ENCODE results near the gene KCNJ6. TPM values are rescaled to one million over a fixed set of nuclear protein-coding genes. Genes with fewer than 3 reads are reported as not detected.

Gene KCNJ6
- total and polyA plus RNA-seq, 10 of the 15 experiments (the other 5 are each of a cell fraction or from before 2014, with no cell fraction given) = 0.03 to 0.07 (median 0.04) TPM; not detected in 7

DNA sequence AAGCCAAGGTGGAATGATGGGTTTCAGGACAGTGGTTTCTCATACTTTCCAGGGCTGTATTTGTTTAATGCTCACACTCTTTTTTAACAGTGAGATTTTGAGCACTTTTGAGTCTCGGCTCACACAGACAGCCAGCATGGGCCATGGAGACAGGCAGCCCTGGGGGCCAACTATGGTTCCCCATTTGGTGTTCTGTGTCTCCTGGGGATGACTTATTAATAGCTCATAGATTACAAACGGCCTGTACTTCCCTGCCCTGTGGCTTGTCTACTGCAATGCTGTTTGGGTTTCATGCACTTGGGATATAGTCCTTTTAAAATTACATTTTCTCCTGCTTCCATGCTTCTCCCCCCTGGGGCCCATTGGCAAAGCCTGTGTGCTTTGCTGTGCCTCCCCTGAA is 178.3 kb downstream of the KCNJ6 start (continued):
- TF ChIP-seq ETV6 (conservative IDR thresholded peaks at IDR 0.05 in 1 of 2, IDR thresholded peaks at IDR 0.05 in 1 of 2; ENCODE audit: borderline replicate concordance in 1 of 2, low read depth in 1 of 2) (no peak), RAD51 (IDR thresholded peaks at IDR 0.05) (no peak)
- TF ChIP-seq, protein P1, sequence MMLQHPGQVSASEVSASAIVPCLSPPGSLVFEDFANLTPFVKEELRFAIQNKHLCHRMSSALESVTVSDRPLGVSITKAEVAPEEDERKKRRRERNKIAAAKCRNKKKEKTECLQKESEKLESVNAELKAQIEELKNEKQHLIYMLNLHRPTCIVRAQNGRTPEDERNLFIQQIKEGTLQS (IDR thresholded peaks at IDR 0.05; ENCODE audit: borderline replicate concordance, extremely low read depth, low read depth, low read length) = no peak

- FAIRE-seq = no peak
- no peak overlapping the region for H3K9ac ChIP-seq (ENCODE audit: control insufficient read depth, insufficient read depth, low read length)
- no peaks in the 10 kb centered on the region for H3K4me1 ChIP-seq (ENCODE audit: control insufficient read depth, insufficient read depth, low read length)
- DNase-seq (ENCODE audit: low read depth, low spot score) = no peak
- POLR2A ChIA-PET = no interaction called here
- no peaks in the 10 kb centered on the region for H3K79me2 ChIP-seq (ENCODE audit: control insufficient read depth, insufficient read depth, low read length)
- CTCF ChIA-PET = interaction anchor here (0.5 kb wide), 1 partner anchor 435 kb away, joined by 4 read pairs; no protein-coding TSS in a partner anchor
- SMC1A ChIA-PET (ENCODE audit: uncharacterized antibody, unreplicated experiment) = no interaction called here
- no peak overlapping the region for H3K27ac ChIP-seq (ENCODE audit: control insufficient read depth, insufficient read depth)
- H3K27me3 ChIP-seq (replicated peaks in 1 of 2; ENCODE audit: control insufficient read depth in 2 of 2, insufficient read depth in 2 of 2, low read length in 1 of 2) = no peaks in the 10 kb centered on the region
- no peak overlapping the region for H3K4me3 ChIP-seq
- no peak overlapping the region for H3K4me2 ChIP-seq (ENCODE audit: control insufficient read depth, insufficient read depth)
- no peaks in the 10 kb centered on the region for H3K9me3 ChIP-seq (replicated peaks; ENCODE audit: control insufficient read depth, insufficient read depth, low read length)
- RAD21 ChIA-PET (ENCODE audit: unreplicated experiment) = no interaction called here
- in situ Hi-C loops (cut with MboI) (no loop called here), intact Hi-C loops (cut with micrococcal nuclease; ENCODE audit: unreplicated experiment) (no loop called here)
- no peak for ATAC-seq
- no peaks in the 10 kb centered on the region for H4K20me1 ChIP-seq (ENCODE audit: control insufficient read depth, insufficient read depth)
- no TSS peak for BruUV-seq (replicated peaks)
- no peak overlapping the region for H2AFZ ChIP-seq (ENCODE audit: control insufficient read depth, low read depth, low read length)
- WGBS (ENCODE audit: insufficient coverage, insufficient replicate concordance, low lambda C conversion rate, missing lambda C conversion rate) = 3% methylated on average over 4 of the region's 4 CpGs
- TF ChIP-seq DPF2 (IDR thresholded peaks at IDR 0.05) (no peak), NFYB (IDR thresholded peaks at IDR 0.05; ENCODE audit: insufficient read depth, low read depth, low read length) (no peak), RAD21 (IDR thresholded peaks at IDR 0.05; ENCODE audit: insufficient read depth, low read depth, low read length) (no peak), ESRRA (IDR thresholded peaks at IDR 0.05; ENCODE audit: low read length) (no peak), SMAD1 (IDR thresholded peaks at IDR 0.05; ENCODE audit: low read depth, partially characterized antibody) (no peak), EED (IDR thresholded peaks at IDR 0.05; ENCODE audit: low read depth) (no peak), HCFC1 (IDR thresholded peaks at IDR 0.05; ENCODE audit: low read length) (no peak), GABPA (IDR thresholded peaks at IDR 0.05; ENCODE audit: low read depth) (no peak), ATF2 (IDR thresholded peaks at IDR 0.05; ENCODE audit: low read length) (no peak), POLR2AphosphoS5 (IDR thresholded peaks at IDR 0.05; ENCODE audit: low read length) (no peak), SPI1 (IDR thresholded peaks at IDR 0.05; ENCODE audit: borderline replicate concordance, insufficient read depth, low read depth, low read length) (no peak), CBX5 (IDR thresholded peaks at IDR 0.05; ENCODE audit: low read depth) (no peak), MTA3 (IDR thresholded peaks at IDR 0.05; ENCODE audit: borderline replicate concordance, low read length) (no peak), NRF1 (conservative IDR thresholded peaks at IDR 0.05; ENCODE audit: low read depth, low read length) (no peak), FOXK2 (IDR thresholded peaks at IDR 0.05) (no peak)
- no peaks in the 10 kb centered on the region for H3K36me3 ChIP-seq (ENCODE audit: control insufficient read depth in 2 of 2, insufficient read depth in 2 of 2, low read length in 1 of 2)
Measured at GRCh38 chr21:37737507-37737906, 178.8 kb downstream of the KCNJ6 start.

Measured in GM12878 (cell line).